Loucy (cell line): ENCODE measurements around the gene PIEZO1.

Source experiments
- EZH2phosphoT487 ChIP-seq: fragments of 200-600 bp; IDR thresholded peaks from 2 replicates; pipeline ENCODE4 v1.6.1; 2018; ENCODE audit warnings: antibody characterized with exemption, mild to moderate bottlenecking, moderate library complexity, borderline replicate concordance
- TF ChIP-seq, protein P1 (sequence below): fragments of 200-600 bp; sonication (generic); conservative IDR thresholded peaks from 2 replicates; pipeline ENCODE4 v1.5.1; 2014; ENCODE audit warnings: mild to moderate bottlenecking, antibody characterized with exemption, low read length

DNA sequence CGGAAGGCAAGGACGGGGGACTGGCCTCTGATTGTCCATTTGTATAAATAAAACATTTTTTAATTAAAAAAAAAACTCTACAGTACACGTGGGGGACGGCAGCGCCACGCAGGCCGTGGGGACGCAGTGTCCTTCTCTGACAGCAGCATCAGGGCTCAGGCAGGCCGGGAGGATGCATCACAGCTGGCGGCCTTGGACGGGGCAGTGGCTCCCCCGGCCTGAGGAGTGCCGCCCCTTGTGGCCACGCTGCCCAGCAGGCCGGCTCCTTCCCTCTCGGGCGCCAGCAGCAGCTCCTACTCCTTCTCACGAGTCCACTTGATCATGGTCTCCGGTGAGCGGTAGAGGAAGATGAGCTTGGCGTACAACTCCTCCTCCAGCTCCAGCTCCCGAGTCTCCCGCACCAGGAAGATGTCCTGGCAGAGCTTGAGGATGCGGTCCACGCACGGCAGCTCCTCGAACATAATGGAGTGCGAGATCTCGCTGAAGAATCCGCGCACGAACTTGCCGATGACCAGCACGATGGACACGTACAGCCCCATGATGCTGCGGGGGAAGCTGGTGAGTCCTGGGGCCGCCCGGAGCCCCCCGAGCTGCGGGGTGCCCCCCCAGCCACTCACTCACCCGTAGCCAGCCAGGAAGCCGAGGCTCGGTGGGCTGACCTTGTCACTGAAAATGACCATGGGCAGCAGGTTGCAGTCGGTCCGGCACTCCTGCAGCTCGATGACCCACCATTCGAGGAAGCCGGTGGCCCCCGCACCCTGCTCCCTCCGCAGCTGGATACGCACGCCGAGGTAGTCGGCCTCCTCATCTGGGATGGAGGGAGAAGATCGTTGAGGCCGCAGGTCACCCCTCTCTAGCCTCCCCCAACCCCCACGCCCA, 69.5 kb downstream of the PIEZO1 start:
- TF ChIP-seq, protein P1, sequence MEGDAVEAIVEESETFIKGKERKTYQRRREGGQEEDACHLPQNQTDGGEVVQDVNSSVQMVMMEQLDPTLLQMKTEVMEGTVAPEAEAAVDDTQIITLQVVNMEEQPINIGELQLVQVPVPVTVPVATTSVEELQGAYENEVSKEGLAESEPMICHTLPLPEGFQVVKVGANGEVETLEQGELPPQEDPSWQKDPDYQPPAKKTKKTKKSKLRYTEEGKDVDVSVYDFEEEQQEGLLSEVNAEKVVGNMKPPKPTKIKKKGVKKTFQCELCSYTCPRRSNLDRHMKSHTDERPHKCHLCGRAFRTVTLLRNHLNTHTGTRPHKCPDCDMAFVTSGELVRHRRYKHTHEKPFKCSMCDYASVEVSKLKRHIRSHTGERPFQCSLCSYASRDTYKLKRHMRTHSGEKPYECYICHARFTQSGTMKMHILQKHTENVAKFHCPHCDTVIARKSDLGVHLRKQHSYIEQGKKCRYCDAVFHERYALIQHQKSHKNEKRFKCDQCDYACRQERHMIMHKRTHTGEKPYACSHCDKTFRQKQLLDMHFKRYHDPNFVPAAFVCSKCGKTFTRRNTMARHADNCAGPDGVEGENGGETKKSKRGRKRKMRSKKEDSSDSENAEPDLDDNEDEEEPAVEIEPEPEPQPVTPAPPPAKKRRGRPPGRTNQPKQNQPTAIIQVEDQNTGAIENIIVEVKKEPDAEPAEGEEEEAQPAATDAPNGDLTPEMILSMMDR = no peak
- TF ChIP-seq EZH2phosphoT487 = no peak
